HepG2 (cell line): ENCODE data around the gene CCDC57.

ENCODE experiments used
- ARNT2 ChIP-seq: sonication (generic); formaldehyde crosslinking; IDR thresholded peaks from 2 replicates; pipeline ENCODE4 v1.8.0; 2022; ENCODE audit warnings: mild to moderate bottlenecking, low read depth, missing genetic modification reagents, moderate library complexity
- FOXA1 ChIP-seq, 2 experiments: fragments of 450-650 bp in 1 of 2; sonication (generic) in 1 of 2; formaldehyde crosslinking in 1 of 2; IDR thresholded peaks; 2 replicates each; pipeline versions ENCODE4 v1.4.0 to v1.6.1; 2016 to 2020; ENCODE audit warnings: missing genetic modification reagents in 1 of 2
- JUNB ChIP-seq: sonication (generic); formaldehyde crosslinking; IDR thresholded peaks from 2 replicates; pipeline ENCODE4 v1.8.0; 2022; ENCODE audit warnings: missing genetic modification reagents, mild to moderate bottlenecking, borderline replicate concordance
- NCOR1 ChIP-seq: fragments of 200-600 bp; sonication (generic); IDR thresholded peaks from 2 replicates; pipeline ENCODE4 v1.7.0; 2017; ENCODE audit warnings: antibody characterized with exemption, low read length, borderline replicate concordance
- POLR2A ChIP-seq, 2 experiments: IDR thresholded peaks; 2 replicates each; pipeline ENCODE4 v1.6.1; 2011; ENCODE audit warnings: low read depth in 2 of 2, low read length in 2 of 2, mild to moderate bottlenecking in 1 of 2, moderate library complexity in 1 of 2; ENCODE audit not compliant: insufficient read depth in 1 of 2
- REPIN1 ChIP-seq: sonication (generic); formaldehyde crosslinking; IDR thresholded peaks from 2 replicates; pipeline ENCODE4 v1.8.0; 2022; ENCODE audit warnings: missing genetic modification reagents, low read depth, mild to moderate bottlenecking, borderline replicate concordance
- ZNF598 ChIP-seq: sonication (generic); formaldehyde crosslinking; IDR thresholded peaks from 2 replicates; pipeline ENCODE4 v1.5.1; 2020; ENCODE audit warnings: mild to moderate bottlenecking, missing genetic modification reagents, borderline replicate concordance
- ZSCAN31 ChIP-seq: sonication (generic); formaldehyde crosslinking; IDR thresholded peaks from 2 replicates; pipeline ENCODE4 v1.5.0; 2020; ENCODE audit warnings: low read depth, mild to moderate bottlenecking, missing genetic modification reagents
- TF ChIP-seq, protein P1 (sequence below): sonication (generic); formaldehyde crosslinking; IDR thresholded peaks from 2 replicates; pipeline ENCODE4 v1.5.0; 2020; ENCODE audit warnings: mild to moderate bottlenecking, missing genetic modification reagents, moderate library complexity
- TF ChIP-seq, protein P2 (sequence below): IDR thresholded peaks from 2 replicates; pipeline ENCODE4 v1.6.1; 2012; ENCODE audit warnings: inconsistent platforms

DNA sequence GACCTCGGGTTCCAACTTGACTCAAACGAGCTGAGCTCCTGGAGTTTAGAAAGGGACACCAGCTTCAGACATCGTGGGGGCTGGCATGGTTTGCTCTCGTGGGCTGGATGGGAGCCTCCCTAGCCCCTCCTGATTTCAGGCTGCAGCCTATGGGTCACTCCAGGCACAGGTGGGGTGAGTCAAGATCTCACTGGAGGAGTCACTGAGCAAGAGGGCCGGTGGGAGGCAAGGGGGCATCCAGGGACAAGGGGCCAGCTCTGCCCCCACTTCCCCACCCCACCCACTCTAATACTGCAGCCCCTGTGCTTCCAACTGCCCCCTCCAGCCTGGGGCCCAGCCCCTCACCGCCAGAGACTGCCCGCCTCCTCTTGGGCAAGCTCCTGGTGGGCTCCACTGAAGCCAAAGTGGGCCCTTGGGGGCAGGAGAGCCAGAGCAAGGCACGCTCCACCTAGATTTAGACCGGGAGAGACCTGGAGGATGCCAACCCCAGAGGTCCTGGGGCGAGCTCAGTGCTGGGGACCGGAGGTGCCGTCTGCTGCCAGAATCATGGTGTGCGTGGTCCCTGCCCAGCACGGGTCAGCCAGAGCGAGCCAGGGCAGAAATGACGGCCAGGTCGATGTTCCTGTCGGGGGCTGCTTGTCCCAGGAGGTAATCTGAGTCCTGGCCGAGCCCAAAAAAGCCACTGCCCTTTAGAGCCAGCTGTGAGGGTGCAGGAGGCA lies 22.6 kb upstream of the CCDC57 start:
- TF ChIP-seq NCOR1 (no peak), JUNB (no peak), REPIN1 (no peak), ZSCAN31 (no peak), ZNF598 (CRISPR knock-in tag) (no peak), POLR2A (IDR thresholded peaks at IDR 0.05; ENCODE audit: insufficient read depth in 1 of 2, low read depth in 2 of 2, low read length in 2 of 2) (no peak), ARNT2 (no peak), FOXA1 (IDR thresholded peaks at IDR 0.05) (no peak), FOXA1 (CRISPR knock-in tag; IDR thresholded peaks at IDR 0.05) (no peak)
- TF ChIP-seq, protein P1, sequence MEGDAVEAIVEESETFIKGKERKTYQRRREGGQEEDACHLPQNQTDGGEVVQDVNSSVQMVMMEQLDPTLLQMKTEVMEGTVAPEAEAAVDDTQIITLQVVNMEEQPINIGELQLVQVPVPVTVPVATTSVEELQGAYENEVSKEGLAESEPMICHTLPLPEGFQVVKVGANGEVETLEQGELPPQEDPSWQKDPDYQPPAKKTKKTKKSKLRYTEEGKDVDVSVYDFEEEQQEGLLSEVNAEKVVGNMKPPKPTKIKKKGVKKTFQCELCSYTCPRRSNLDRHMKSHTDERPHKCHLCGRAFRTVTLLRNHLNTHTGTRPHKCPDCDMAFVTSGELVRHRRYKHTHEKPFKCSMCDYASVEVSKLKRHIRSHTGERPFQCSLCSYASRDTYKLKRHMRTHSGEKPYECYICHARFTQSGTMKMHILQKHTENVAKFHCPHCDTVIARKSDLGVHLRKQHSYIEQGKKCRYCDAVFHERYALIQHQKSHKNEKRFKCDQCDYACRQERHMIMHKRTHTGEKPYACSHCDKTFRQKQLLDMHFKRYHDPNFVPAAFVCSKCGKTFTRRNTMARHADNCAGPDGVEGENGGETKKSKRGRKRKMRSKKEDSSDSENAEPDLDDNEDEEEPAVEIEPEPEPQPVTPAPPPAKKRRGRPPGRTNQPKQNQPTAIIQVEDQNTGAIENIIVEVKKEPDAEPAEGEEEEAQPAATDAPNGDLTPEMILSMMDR (CRISPR knock-in tag), result no peak
- TF ChIP-seq, protein P2, sequence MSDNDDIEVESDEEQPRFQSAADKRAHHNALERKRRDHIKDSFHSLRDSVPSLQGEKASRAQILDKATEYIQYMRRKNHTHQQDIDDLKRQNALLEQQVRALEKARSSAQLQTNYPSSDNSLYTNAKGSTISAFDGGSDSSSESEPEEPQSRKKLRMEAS, result no peak
